Chondrocyte (in vitro differentiated cells): ENCODE data around the gene TOPAZ1. TPM values are rescaled to one million over a fixed set of nuclear protein-coding genes. Genes with fewer than 3 reads are reported as not detected.

ENCODE experiments used
- DNase-seq: peaks from one replicate; pipeline ENCODE4 v3.0.0; 2021; ENCODE audit warnings: mixed read lengths, low spot score
- H3K27ac Mint-ChIP-seq: one replicate; pipeline ENCODE4 v1.8.0; 2021; ENCODE audit warnings: mild to moderate bottlenecking, moderate library complexity, mixed read lengths; ENCODE audit not compliant: unreplicated experiment
- H3K27me3 Mint-ChIP-seq: 2 replicates; pipeline ENCODE4 v1.8.0; 2021; ENCODE audit warnings: low read depth, mixed read lengths
- H3K36me3 Mint-ChIP-seq: 2 replicates; pipeline ENCODE4 v1.8.0; 2021; ENCODE audit warnings: low read depth, mixed read lengths
- H3K4me1 Mint-ChIP-seq: 2 replicates; pipeline ENCODE4 v1.8.0; 2021; ENCODE audit warnings: low read depth, mild to moderate bottlenecking, mixed read lengths
- H3K4me3 Mint-ChIP-seq: one replicate; pipeline ENCODE4 v1.8.0; 2021; ENCODE audit warnings: mild to moderate bottlenecking, moderate library complexity, mixed read lengths; ENCODE audit not compliant: unreplicated experiment
- H3K9me3 Mint-ChIP-seq: 2 replicates; pipeline ENCODE4 v1.8.0; 2021; ENCODE audit warnings: low read depth, mixed read lengths
- CTCF ChIP-seq: fragments of 200-600 bp; sonication (generic); IDR thresholded peaks from 2 replicates; pipeline ENCODE4 v1.5.0; 2021; ENCODE audit warnings: antibody characterized with exemption, mild to moderate bottlenecking, moderate library complexity
- total RNA-seq: library from RNA; stranded (reverse); gene quantifications from 3 replicates; pipeline ENCODE4 v1.2.1, GENCODE V29; 2021

The TOPAZ1 gene
- total RNA-seq, 1 donor from 2014 or later, result not detected

GRCh38 chr3:44208086-44208485, 33.6 kb upstream of the TOPAZ1 start:
- H3K9me3 Mint-ChIP-seq, result no peaks in the 10 kb centered on the region
- no peak for TF ChIP-seq CTCF
- H3K27me3 Mint-ChIP-seq, result peaks cover 50% of the 10 kb centered on the region
- no peak for DNase-seq
- no peaks in the 10 kb centered on the region for H3K36me3 Mint-ChIP-seq
- no peaks in the 10 kb centered on the region for H3K4me1 Mint-ChIP-seq
- no peak overlapping the region for H3K4me3 Mint-ChIP-seq
- H3K27ac Mint-ChIP-seq, result no peak overlapping the region

- Mint-ChIP-seq H3K9me3 (no peaks in the 10 kb centered on the region), H3K4me1 (no peaks in the 10 kb centered on the region), H3K4me3 (no peak overlapping the region), H3K27ac (no peak overlapping the region), H3K27me3 (peaks cover 51% of the 10 kb centered on the region), H3K36me3 (no peaks in the 10 kb centered on the region)
- no peak for DNase-seq
- TF ChIP-seq CTCF, result no peak
Observed at GRCh38 chr3:44208568-44208967, 33.1 kb upstream of the TOPAZ1 start.

- Mint-ChIP-seq H3K27me3 (peaks cover 42% of the 10 kb centered on the region), H3K27ac (no peak overlapping the region), H3K4me1 (no peaks in the 10 kb centered on the region), H3K36me3 (peaks cover 7% of the 10 kb centered on the region), H3K9me3 (peaks cover 12% of the 10 kb centered on the region), H3K4me3 (no peak overlapping the region)
- no peak for TF ChIP-seq CTCF
- DNase-seq, result no peak
Observed at GRCh38 chr3:44210967-44211366, 30.7 kb upstream of the TOPAZ1 start.

GRCh38 chr3:44222337-44222736, 19.3 kb upstream of the TOPAZ1 start:
- H3K4me3 Mint-ChIP-seq, result no peak overlapping the region
- peaks cover 31% of the 10 kb centered on the region for H3K27me3 Mint-ChIP-seq
- H3K4me1 Mint-ChIP-seq, result peaks cover 15% of the 10 kb centered on the region
- DNase-seq, result no peak
- peaks cover 6% of the 10 kb centered on the region for H3K9me3 Mint-ChIP-seq
- TF ChIP-seq CTCF, result no peak
- H3K36me3 Mint-ChIP-seq, result no peaks in the 10 kb centered on the region
- H3K27ac Mint-ChIP-seq, result no peak overlapping the region

GRCh38 chr3:44223299-44223698, 18.4 kb upstream of the TOPAZ1 start:
- H3K9me3 Mint-ChIP-seq, result peaks cover 6% of the 10 kb centered on the region
- no peak overlapping the region for H3K27ac Mint-ChIP-seq
- DNase-seq, result no peak
- H3K36me3 Mint-ChIP-seq, result no peaks in the 10 kb centered on the region
- H3K27me3 Mint-ChIP-seq, result peaks cover 31% of the 10 kb centered on the region
- TF ChIP-seq CTCF, result no peak
- H3K4me1 Mint-ChIP-seq, result peaks cover 15% of the 10 kb centered on the region
- H3K4me3 Mint-ChIP-seq, result no peak overlapping the region
